SK-N-SH (cell line): ENCODE results near the gene SLC5A2. TPM values are rescaled to one million over a fixed set of nuclear protein-coding genes. Genes with fewer than 3 reads are reported as not detected.

ENCODE experiments used
- CTCF ChIA-PET: fragments of 300-600, 350-600 bp; formaldehyde crosslinking; extraction: SDS; loops from one replicate; lab custom pipeline; 2021; lab: Yijun Ruan, JAX
- POLR2A ChIA-PET: fragments of 350-600 bp; sonication (Branson Sonifier 250); formaldehyde crosslinking; extraction: SDS; loops from one replicate; lab custom pipeline; 2020; ENCODE audit warnings: antibody characterized with exemption, inconsistent platforms; lab: Yijun Ruan, JAX
- DNase-seq: peaks from one replicate; pipeline ENCODE4 v3.0.0; 2012
- H2AFZ ChIP-seq: fragments of 200-600 bp; sonication (generic); 2 replicates; pipeline ENCODE4 v1.8.1; 2016; ENCODE audit warnings: antibody characterized with exemption, mild to moderate bottlenecking, low read depth
- H3F3A ChIP-seq: fragments of 200-600 bp; sonication (generic); replicated peaks from 2 replicates; pipeline ENCODE3; 2016; ENCODE audit warnings: antibody characterized with exemption, mild to moderate bottlenecking; ENCODE audit not compliant: insufficient read depth
- H3K27ac ChIP-seq, 2 experiments: fragments of 200-500 bp in 1 of 2; fragments of 200-600 bp in 1 of 2; sonication (Bioruptor generic) in 1 of 2; sonication (generic), shearing (Covaris generic) in 1 of 2; 2 replicates each; pipeline versions ENCODE4 v1.5.1 to v1.6.1; 2014 to 2016; ENCODE audit warnings: low read depth in 2 of 2, inconsistent platforms in 1 of 2, low read length in 1 of 2, mild to moderate bottlenecking in 1 of 2, mixed read lengths in 1 of 2
- H3K27me3 ChIP-seq: fragments of 200-600 bp; sonication (generic), shearing (Covaris generic); 2 replicates; pipeline ENCODE4 v1.6.1; 2016; ENCODE audit warnings: mixed run types; ENCODE audit not compliant: insufficient read depth
- H3K36me3 ChIP-seq, 2 experiments: fragments of 200-500 bp in 1 of 2; fragments of 200-600 bp in 1 of 2; sonication (Bioruptor generic) in 1 of 2; sonication (generic) in 1 of 2; replicated peaks in 1 of 2; 2 replicates each; pipeline versions ENCODE3 to v1.5.1; 2014 to 2016; ENCODE audit warnings: low read length in 1 of 2, mild to moderate bottlenecking in 1 of 2; ENCODE audit not compliant: insufficient read depth in 2 of 2, control insufficient read depth in 1 of 2
- H3K4me1 ChIP-seq, 2 experiments: fragments of 200-500 bp in 1 of 2; fragments of 200-600 bp in 1 of 2; sonication (Bioruptor generic) in 1 of 2; sonication (generic), shearing (Covaris generic) in 1 of 2; 2 replicates each; pipeline versions ENCODE4 v1.5.1 to v1.6.1; 2014 to 2016; ENCODE audit warnings: low read depth in 1 of 2, low read length in 1 of 2, mixed run types in 1 of 2; ENCODE audit not compliant: insufficient read depth in 2 of 2, control insufficient read depth in 1 of 2
- H3K4me2 ChIP-seq: fragments of 200-600 bp; sonication (generic), shearing (Covaris generic); 2 replicates; pipeline ENCODE4 v1.6.1; 2017; ENCODE audit warnings: mixed run types
- H3K4me3 ChIP-seq, 2 experiments: fragments of 200-500 bp in 1 of 2; fragments of 200-600 bp in 1 of 2; sonication (Bioruptor generic) in 1 of 2; sonication (generic), shearing (Covaris generic) in 1 of 2; 2 replicates each; pipeline versions ENCODE4 v1.5.1 to v1.8.1; 2014 to 2016; ENCODE audit warnings: low read depth in 2 of 2, inconsistent platforms in 1 of 2, low read length in 1 of 2, mild to moderate bottlenecking in 1 of 2, mixed read lengths in 1 of 2, moderate library complexity in 1 of 2
- H3K79me2 ChIP-seq: fragments of 200-600 bp; sonication (generic); 2 replicates; pipeline ENCODE4 v1.8.1; 2017; ENCODE audit warnings: mild to moderate bottlenecking; ENCODE audit not compliant: insufficient read depth
- H3K9ac ChIP-seq: fragments of 200-600 bp; sonication (generic); 2 replicates; pipeline ENCODE4 v1.6.1; 2017; ENCODE audit warnings: mixed run types
- H3K9me2 ChIP-seq: fragments of 200-600 bp; sonication (generic); 2 replicates; pipeline ENCODE4 v1.6.1; 2017; ENCODE audit warnings: mixed run types
- H3K9me3 ChIP-seq: fragments of 200-600 bp; sonication (generic); 2 replicates; pipeline ENCODE4 v1.6.1; 2017; ENCODE audit warnings: mixed run types, mild to moderate bottlenecking, moderate library complexity
- H4K20me1 ChIP-seq: fragments of 200-600 bp; sonication (generic); 2 replicates; pipeline ENCODE4 v1.6.1; 2017; ENCODE audit warnings: mild to moderate bottlenecking, mixed run types; ENCODE audit not compliant: insufficient read depth
- CTCF ChIP-seq: fragments of 200-600 bp; sonication (generic); IDR thresholded peaks from 2 replicates; pipeline ENCODE4 v1.6.1; 2017; ENCODE audit warnings: antibody characterized with exemption, mild to moderate bottlenecking, moderate library complexity
- FOSL2 ChIP-seq: IDR thresholded peaks from 2 replicates; pipeline ENCODE4 v1.4.0; 2012; ENCODE audit warnings: low read depth, mild to moderate bottlenecking, moderate library complexity, borderline replicate concordance
- FOXM1 ChIP-seq: IDR thresholded peaks from 2 replicates; pipeline ENCODE4 v1.4.0; 2012; ENCODE audit warnings: low read depth, mild to moderate bottlenecking
- GABPA ChIP-seq: IDR thresholded peaks from 2 replicates; pipeline ENCODE4 v1.4.0; 2012; ENCODE audit warnings: low read depth, mild to moderate bottlenecking
- IRF3 ChIP-seq: fragments of 150-350 bp; IDR thresholded peaks from 2 replicates; pipeline ENCODE4 v1.6.1; 2016; ENCODE audit warnings: mild to moderate bottlenecking, low read depth, low read length
- JUND ChIP-seq: IDR thresholded peaks from 2 replicates; pipeline ENCODE4 v1.4.0; 2012
- TAF1 ChIP-seq: IDR thresholded peaks from 2 replicates; pipeline ENCODE4 v1.6.1; 2012; ENCODE audit warnings: low read depth, mild to moderate bottlenecking, low read length, moderate library complexity, borderline replicate concordance
- TCF12 ChIP-seq: IDR thresholded peaks from 2 replicates; pipeline ENCODE4 v1.4.0; 2012
- YY1 ChIP-seq: IDR thresholded peaks from 2 replicates; pipeline ENCODE4 v1.4.0; 2012; ENCODE audit warnings: low read depth, mild to moderate bottlenecking
- ZBTB33 ChIP-seq: IDR thresholded peaks from 2 replicates; pipeline ENCODE4 v1.4.0; 2012; ENCODE audit warnings: low read depth, borderline replicate concordance
- WGBS: methylation state at CpG from one replicate; pipeline ENCODE4 v1.1.6; 2017; ENCODE audit warnings: low lambda C conversion rate; 5-methylcytosine and 5-hydroxymethylcytosine counted together
- polyA plus RNA-seq, 3 experiments: library from polyadenylated mRNA; depleted of rRNA; stranded (reverse); fragments of >200 nt; gene quantifications; 2 replicates each; pipeline ENCODE4 v1.2.3, GENCODE V29; 2012
- TF ChIP-seq, protein P1 (sequence below): IDR thresholded peaks from 2 replicates; pipeline ENCODE4 v1.4.0; 2012; ENCODE audit warnings: low read depth
- TF ChIP-seq, protein P2 (sequence below): IDR thresholded peaks from 2 replicates; pipeline ENCODE4; 2012
- TF ChIP-seq, protein P3 (sequence below): IDR thresholded peaks from 2 replicates; pipeline ENCODE4 v1.4.0; 2012; ENCODE audit warnings: low read depth, borderline replicate concordance

Gene SLC5A2
- polyA plus RNA-seq, 1 of the 3 experiments (the other 2 are of a cell fraction), result 0.31 TPM

GRCh38 chr16:31521368-31521767 is 38.4 kb downstream of the SLC5A2 start:
- no peak for TF ChIP-seq YY1
- TF ChIP-seq TAF1, result no peak
- TF ChIP-seq IRF3, result no peak
- no peak for TF ChIP-seq FOSL2
- TF ChIP-seq, protein P1, sequence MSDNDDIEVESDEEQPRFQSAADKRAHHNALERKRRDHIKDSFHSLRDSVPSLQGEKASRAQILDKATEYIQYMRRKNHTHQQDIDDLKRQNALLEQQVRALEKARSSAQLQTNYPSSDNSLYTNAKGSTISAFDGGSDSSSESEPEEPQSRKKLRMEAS, result no peak
- TF ChIP-seq JUND, result no peak
- TF ChIP-seq, protein P2, sequence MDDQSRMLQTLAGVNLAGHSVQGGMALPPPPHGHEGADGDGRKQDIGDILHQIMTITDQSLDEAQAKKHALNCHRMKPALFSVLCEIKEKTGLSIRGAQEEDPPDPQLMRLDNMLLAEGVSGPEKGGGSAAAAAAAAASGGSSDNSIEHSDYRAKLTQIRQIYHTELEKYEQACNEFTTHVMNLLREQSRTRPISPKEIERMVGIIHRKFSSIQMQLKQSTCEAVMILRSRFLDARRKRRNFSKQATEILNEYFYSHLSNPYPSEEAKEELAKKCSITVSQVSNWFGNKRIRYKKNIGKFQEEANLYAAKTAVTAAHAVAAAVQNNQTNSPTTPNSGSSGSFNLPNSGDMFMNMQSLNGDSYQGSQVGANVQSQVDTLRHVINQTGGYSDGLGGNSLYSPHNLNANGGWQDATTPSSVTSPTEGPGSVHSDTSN, result no peak
- TF ChIP-seq ZBTB33, result no peak
- no peak for TF ChIP-seq FOXM1
- TF ChIP-seq, protein P3, sequence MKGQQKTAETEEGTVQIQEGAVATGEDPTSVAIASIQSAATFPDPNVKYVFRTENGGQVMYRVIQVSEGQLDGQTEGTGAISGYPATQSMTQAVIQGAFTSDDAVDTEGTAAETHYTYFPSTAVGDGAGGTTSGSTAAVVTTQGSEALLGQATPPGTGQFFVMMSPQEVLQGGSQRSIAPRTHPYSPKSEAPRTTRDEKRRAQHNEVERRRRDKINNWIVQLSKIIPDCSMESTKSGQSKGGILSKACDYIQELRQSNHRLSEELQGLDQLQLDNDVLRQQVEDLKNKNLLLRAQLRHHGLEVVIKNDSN, result no peak
- TF ChIP-seq TCF12, result no peak
- TF ChIP-seq GABPA, result no peak
- no peak for TF ChIP-seq CTCF
- Histone ChIP-seq H3K4me3 (no peak overlapping the region), H3F3A (no peaks in the 10 kb centered on the region), H2AFZ (no peak overlapping the region), H3K36me3 (no peaks in the 10 kb centered on the region), H3K4me2 (no peak overlapping the region), H3K79me2 (no peaks in the 10 kb centered on the region), H3K9ac (no peak overlapping the region), H3K9me2 (no peaks in the 10 kb centered on the region), H3K27ac (no peak overlapping the region), H3K27me3 (peaks cover 42% of the 10 kb centered on the region), H3K4me1 (no peaks in the 10 kb centered on the region), H3K9me3 (no peaks in the 10 kb centered on the region), H4K20me1 (no peaks in the 10 kb centered on the region)
- CTCF ChIA-PET, result interaction anchor here (1.2 to 1.5 kb wide), 2 partner anchors 13 to 70 kb away, joined by 3 read pairs; partner anchors contain the start of gene RUSF1
- no peak for DNase-seq
- POLR2A ChIA-PET, result no interaction called here
- 42% methylated on average over 3 of the region's 3 CpGs for WGBS
